K562 (cell line): ENCODE measurements around the gene CDKL1. TPM values are rescaled to one million over a fixed set of nuclear protein-coding genes. Genes with fewer than 3 reads are reported as not detected.

Source experiments
- ATAC-seq: fragments of 200-7000 bp; cut with Tn5 transposase; 3 replicates; pipeline ENCODE4 v1.9.1; 2020; ENCODE audit warnings: moderate library complexity
- BruUV-seq: library from RNA; stranded (reverse); fragments of 400-500 nt; replicated peaks from 2 replicates; lab custom pipeline; 2021; lab: Mats Ljungman, UMichigan
- CTCF ChIA-PET: fragments of 300-600 bp; formaldehyde crosslinking; extraction: SDS; loops from one replicate; lab custom pipeline; 2021; ENCODE audit warnings: low intra/inter-chr PET ratio; lab: Yijun Ruan, JAX
- POLR2A ChIA-PET: fragments of 300-600, 350-650 bp; sonication (Branson Sonifier 250); formaldehyde crosslinking; extraction: SDS; loops from one replicate; lab custom pipeline; 2021; ENCODE audit warnings: antibody characterized with exemption, inconsistent platforms; lab: Yijun Ruan, JAX
- DNase-seq, 4 experiments: peaks; one replicate each; pipeline versions ENCODE4 v3.0.0 to v3.0.0-alpha.2; 2011 to 2018; ENCODE audit warnings: low spot score in 3 of 4, mixed read lengths in 3 of 4; ENCODE audit errors: extremely low read depth in 1 of 4
- FAIRE-seq: peaks from 2 replicates; lab custom pipeline; 2011; peaks lifted over from hg19 to GRCh38; lab: Jason Lieb, UNC
- H2AFZ ChIP-seq: 2 replicates; pipeline ENCODE4 v1.6.0; 2011; ENCODE audit warnings: low read depth, low read length, control low read depth, inconsistent platforms
- H3K27ac ChIP-seq: fragments of 200-600 bp; 3 replicates; pipeline ENCODE4 v1.8.0; 2011; ENCODE audit warnings: low read depth, mild to moderate bottlenecking, control low read depth, inconsistent platforms, low read length, moderate library complexity, mixed read lengths; ENCODE audit errors: extremely low read depth
- H3K27me3 ChIP-seq, 2 experiments: fragments of 300-600 bp in 1 of 2; 2 replicates in 1 of 2; 3 replicates in 1 of 2; pipeline versions ENCODE4 v1.6.0 to v1.8.0; 2011; ENCODE audit warnings: inconsistent platforms in 2 of 2, low read length in 2 of 2, mild to moderate bottlenecking in 1 of 2, mixed read lengths in 1 of 2, moderate library complexity in 1 of 2; ENCODE audit not compliant: control insufficient read depth in 2 of 2, insufficient read depth in 2 of 2
- H3K36me3 ChIP-seq: fragments of 300-600 bp; 3 replicates; pipeline ENCODE4 v1.8.0; 2011; ENCODE audit warnings: mild to moderate bottlenecking, low read length, inconsistent platforms; ENCODE audit not compliant: control insufficient read depth, insufficient read depth
- H3K4me1 ChIP-seq, 2 experiments: fragments of 200-600 bp in 1 of 2; replicated peaks in 1 of 2; 2 replicates in 1 of 2; 3 replicates in 1 of 2; pipeline versions ENCODE4 v1.5.1 to v1.8.0; 2011; ENCODE audit warnings: inconsistent platforms in 2 of 2, low read length in 2 of 2, mild to moderate bottlenecking in 1 of 2, mixed read lengths in 1 of 2, moderate library complexity in 1 of 2; ENCODE audit not compliant: control insufficient read depth in 2 of 2, insufficient read depth in 2 of 2
- H3K4me2 ChIP-seq: 2 replicates; pipeline ENCODE4 v1.6.1; 2011; ENCODE audit warnings: low read length, control low read depth, inconsistent platforms, mixed read lengths; ENCODE audit not compliant: insufficient read depth
- H3K4me3 ChIP-seq: fragments of 200-600 bp; sonication (generic), shearing (Covaris generic); 2 replicates; pipeline ENCODE4 v1.5.1; 2016; ENCODE audit warnings: control low read depth, inconsistent platforms
- H3K79me2 ChIP-seq: fragments of 200-600 bp; 3 replicates; pipeline ENCODE4 v1.8.0; 2011; ENCODE audit warnings: low read length, inconsistent platforms; ENCODE audit not compliant: control insufficient read depth, insufficient read depth
- H3K9ac ChIP-seq, 2 experiments: 2 replicates each; pipeline versions ENCODE4 v1.6.0 to v1.6.1; 2011; ENCODE audit warnings: low read depth in 2 of 2, low read length in 2 of 2, control low read depth in 1 of 2, inconsistent platforms in 1 of 2, mild to moderate bottlenecking in 1 of 2, mixed read lengths in 1 of 2; ENCODE audit not compliant: insufficient read depth in 1 of 2
- H3K9me1 ChIP-seq: one replicate; pipeline ENCODE4 v1.6.0; 2011; ENCODE audit warnings: inconsistent platforms, mild to moderate bottlenecking, low read length, moderate library complexity; ENCODE audit not compliant: control insufficient read depth, insufficient read depth
- H3K9me3 ChIP-seq: replicated peaks from 2 replicates; pipeline ENCODE4 v1.5.1; 2011; ENCODE audit warnings: low read depth, low read length, inconsistent platforms; ENCODE audit not compliant: control insufficient read depth, insufficient read depth
- H4K20me1 ChIP-seq: replicated peaks from 2 replicates; pipeline ENCODE4 v1.6.1; 2011; ENCODE audit warnings: low read length, inconsistent platforms, mixed read lengths; ENCODE audit not compliant: control insufficient read depth, insufficient read depth
- ATF7 ChIP-seq: fragments of 450-650 bp; IDR thresholded peaks from 2 replicates; pipeline ENCODE4 v1.7.1; 2014; ENCODE audit warnings: mild to moderate bottlenecking, moderate library complexity
- CCAR2 ChIP-seq: fragments of 200-400 bp; formaldehyde crosslinking; IDR thresholded peaks from 2 replicates; pipeline ENCODE4 v1.6.1; 2017; ENCODE audit warnings: mild to moderate bottlenecking, low read depth, low read length
- CEBPZ ChIP-seq: fragments of 150-350 bp; IDR thresholded peaks from 2 replicates; pipeline ENCODE4 v1.6.1; 2014; ENCODE audit warnings: low read depth, mild to moderate bottlenecking, low read length, borderline replicate concordance
- FOXA3 ChIP-seq, 2 experiments: fragments of 450-650 bp in 1 of 2; sonication (generic) in 1 of 2; formaldehyde crosslinking; IDR thresholded peaks in 1 of 2; conservative IDR thresholded peaks in 1 of 2; 2 replicates each; pipeline versions ENCODE4 v1.4.0 to v1.8.0; 2020 to 2022; ENCODE audit warnings: mild to moderate bottlenecking in 2 of 2, missing genetic modification reagents in 1 of 2
- NR1H2 ChIP-seq: sonication (generic); formaldehyde crosslinking; IDR thresholded peaks from 2 replicates; pipeline ENCODE4 v1.4.0; 2020; ENCODE audit warnings: mild to moderate bottlenecking, missing genetic modification reagents
- PHTF2 ChIP-seq: fragments of 250-450 bp; sonication (Bioruptor Pico); IDR thresholded peaks from 2 replicates; pipeline ENCODE4 v1.5.0; 2021; ENCODE audit warnings: mild to moderate bottlenecking
- SAFB ChIP-seq: fragments of 200-400 bp; formaldehyde crosslinking; IDR thresholded peaks from 2 replicates; pipeline ENCODE4 v1.6.1; 2017; ENCODE audit warnings: low read depth, low read length, borderline replicate concordance
- SREBF1 ChIP-seq: fragments of 150-350 bp; IDR thresholded peaks from 2 replicates; pipeline ENCODE4 v1.6.1; 2014; ENCODE audit warnings: antibody characterized with exemption, low read depth, low read length, borderline replicate concordance
- ZFP36 ChIP-seq: fragments of 150-350 bp; IDR thresholded peaks from 2 replicates; pipeline ENCODE4 v1.6.1; 2018; ENCODE audit warnings: low read length, low read depth; ENCODE audit not compliant: partially characterized antibody
- WGBS: fragments of 100-300 bp; shearing (Covaris generic); methylation state at CpG from one replicate; pipeline ENCODE4 v1.1.6; 2016; ENCODE audit warnings: low coverage, mixed read lengths; ENCODE audit not compliant: insufficient coverage; ENCODE audit errors: missing lambda C conversion rate; 5-methylcytosine and 5-hydroxymethylcytosine counted together
- in situ Hi-C: fragments of 300-500 bp; cut with MboI; formaldehyde crosslinking; loops from 4 replicates; pipeline ENCODE4 v1.15.0; 2018; ENCODE audit warnings: inconsistent platforms, mixed read lengths
- intact Hi-C: fragments of 100-400 bp; cut with micrococcal nuclease; formaldehyde crosslinking; loops from 2 replicates; pipeline ENCODE4 v1.14.2; 2022
- polyA plus RNA-seq, 8 experiments: library from polyadenylated mRNA; depleted of rRNA in 4 of 8; stranded (reverse) in 5 of 8; unstranded in 3 of 8; fragments of >200 nt; fragmentation: Nextera tagmentation in 2 of 8; fragmentation: Illumina TruSeq in 1 of 8; extraction: Ambion mirVana in 2 of 8; extraction: Trizol in 1 of 8; gene quantifications; 2 replicates each; pipeline versions ENCODE4 v1.2.1 to v1.2.3, GENCODE V29; 2011 to 2014; ENCODE audit warnings: inconsistent platforms in 1 of 8, missing spikeins in 1 of 8
- total RNA-seq, 7 experiments: library from RNA; depleted of rRNA in 6 of 7; stranded (reverse); fragments of >200 nt in 6 of 7; fragmentation: Illumina TruSeq in 2 of 7; extraction: Trizol in 2 of 7; gene quantifications; 2 replicates each; pipeline versions ENCODE4 v1.2.1 to v1.2.3, GENCODE V29; 2011 to 2021; ENCODE audit warnings: low replicate concordance in 1 of 7

CDKL1 gene
- total and polyA plus RNA-seq, 9 of the 15 experiments (the other 6 are each of a cell fraction or from before 2014, with no cell fraction given): 2.3 to 35.0 (median 7.5) TPM

GRCh38 chr14:50410071-50410470, 13.4 kb upstream of the CDKL1 start:
- POLR2A ChIA-PET: no interaction called here
- H4K20me1 ChIP-seq: no peaks in the 10 kb centered on the region
- in situ Hi-C loops: no loop called here
- no peaks in the 10 kb centered on the region for H3K9me3 ChIP-seq
- WGBS: 82% methylated on average over 2 of the region's 3 CpGs
- H3K27me3 ChIP-seq: no peaks in the 10 kb centered on the region
- no peak for DNase-seq
- TF ChIP-seq PHTF2 (CRISPR knock-in tag) (no peak), ZFP36 (no peak), SREBF1 (no peak), CCAR2 (no peak)
- TF ChIP-seq, all 486 proteins: peak for 0
- Histone ChIP-seq H3K4me3 (no peak overlapping the region), H3K4me1 (no peaks in the 10 kb centered on the region), H3K36me3 (no peaks in the 10 kb centered on the region), H2AFZ (no peak overlapping the region), H3K9ac (no peak overlapping the region), H3K9me1 (no peaks in the 10 kb centered on the region), H3K27ac (no peak overlapping the region), H3K4me2 (no peak overlapping the region), H3K79me2 (no peaks in the 10 kb centered on the region)
- ATAC-seq (no peak), FAIRE-seq (no peak)
- no TSS peak for BruUV-seq
- intact Hi-C loops: no loop called here
- CTCF ChIA-PET: no interaction called here

DNA sequence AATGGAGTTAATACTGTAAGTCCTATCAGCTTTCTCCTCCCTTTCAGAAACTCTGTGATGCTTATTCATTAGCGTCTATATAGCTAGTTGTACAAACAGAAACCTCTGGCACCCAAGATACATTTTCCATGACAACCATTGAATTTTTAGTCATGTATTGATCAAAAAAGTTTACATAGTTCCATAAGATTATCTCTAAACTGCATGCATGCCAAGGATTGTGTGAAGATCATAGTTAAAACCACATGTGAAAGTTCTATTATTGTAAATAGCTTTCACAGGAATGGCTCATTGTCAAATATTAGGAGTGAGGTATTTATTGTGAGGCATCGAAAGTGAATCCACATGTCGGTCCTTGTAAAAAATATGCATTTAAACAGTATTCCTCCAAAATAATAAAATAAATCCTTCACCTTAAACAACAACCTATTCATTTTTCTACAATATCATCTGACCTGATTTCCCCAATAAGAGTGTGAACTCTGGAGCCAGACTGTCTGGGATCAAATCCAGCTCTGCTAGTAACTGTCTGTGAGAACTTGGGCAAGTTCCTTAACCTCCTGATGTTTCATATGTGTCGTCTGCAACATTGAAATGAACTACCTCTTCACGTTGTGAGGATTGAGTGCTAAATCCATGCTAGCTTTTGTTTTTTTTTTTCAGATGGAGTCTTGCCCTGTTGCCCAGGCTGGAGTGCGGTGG, 10.6 kb upstream of the CDKL1 start:
- no peaks in the 10 kb centered on the region for H3K79me2 ChIP-seq
- H3K9ac ChIP-seq: no peak overlapping the region
- H3K36me3 ChIP-seq: no peaks in the 10 kb centered on the region
- in situ Hi-C loops (no loop called here), intact Hi-C loops (no loop called here)
- 90% methylated on average over 6 of the region's 6 CpGs for WGBS
- BruUV-seq: no TSS peak
- ATAC-seq (no peak), DNase-seq (no peak), FAIRE-seq (no peak)
- H3K4me2 ChIP-seq: no peak overlapping the region
- no peak overlapping the region for H3K4me3 ChIP-seq
- H3K4me1 ChIP-seq: no peaks in the 10 kb centered on the region
- no peaks in the 10 kb centered on the region for H4K20me1 ChIP-seq
- H3K27me3 ChIP-seq: no peaks in the 10 kb centered on the region
- no peak overlapping the region for H3K27ac ChIP-seq
- no peaks in the 10 kb centered on the region for H3K9me3 ChIP-seq
- H2AFZ ChIP-seq: no peak overlapping the region
- POLR2A ChIA-PET: interaction anchor here (0.7 kb wide), 1 partner anchor 16 kb away, joined by 4 read pairs; no protein-coding TSS in a partner anchor
- H3K9me1 ChIP-seq: no peaks in the 10 kb centered on the region
- CTCF ChIA-PET: no interaction called here
- TF ChIP-seq ATF7 (no peak), CEBPZ (no peak), FOXA3 (CRISPR knock-in tag; conservative IDR thresholded peaks at IDR 0.05 in 1 of 2, IDR thresholded peaks at IDR 0.05 in 1 of 2) (no peak), SAFB (no peak), NR1H2 (CRISPR knock-in tag) (no peak)
